GM18502 (cell line): ENCODE results near the gene MAD2L1.
A peak's percentile ranks its signal among the peaks of the same experiment; 100 is the strongest.
"Not testable (repeated sequence)": the region's sequence is repeated elsewhere in the genome, so short reads cannot be mapped to it uniquely, and the experiment has no call there.

Experiments
- ATAC-seq: cut with Tn5 transposase; IDR thresholded peaks from one replicate; pipeline ENCODE4 v1.9.1; 2021; ENCODE audit warnings: mild to moderate bottlenecking; ENCODE audit not compliant: unreplicated experiment, poor library complexity

MAD2L1 gene

GRCh38 chr4:120066517-120067340 lies at the start of gene MAD2L1:
MAD2L1 (minus strand) TSS chr4:120066848; CDS start chr4:120066734, 114 bp downstream.
- peak; percentile 86 for ATAC-seq

- no peak for ATAC-seq
Measured at GRCh38 chr4:120111745-120112144, 45.1 kb upstream of the MAD2L1 start.

GRCh38 chr4:120109406-120109805 lies 42.8 kb upstream of the MAD2L1 start:
- no peak for ATAC-seq

- ATAC-seq: peak; percentile 95
Measured at GRCh38 chr4:120105472-120105871, 38.8 kb upstream of the MAD2L1 start.

GRCh38 chr4:120096508-120097297 lies 30.1 kb upstream of the MAD2L1 start:
- ATAC-seq: no peak

GRCh38 chr4:120088507-120088906 lies 21.9 kb upstream of the MAD2L1 start:
- no peak for ATAC-seq

- not testable (repeated sequence) for ATAC-seq
Measured at GRCh38 chr4:120088066-120088465, 21.4 kb upstream of the MAD2L1 start.

- no peak for ATAC-seq
Measured at GRCh38 chr4:120085705-120086104, 19.1 kb upstream of the MAD2L1 start.

GRCh38 chr4:120084327-120084726 lies 17.7 kb upstream of the MAD2L1 start:
- no peak for ATAC-seq

GRCh38 chr4:120083152-120083551 lies 16.5 kb upstream of the MAD2L1 start:
- ATAC-seq: no peak

- ATAC-seq: no peak
Measured at GRCh38 chr4:120082251-120082650, 15.6 kb upstream of the MAD2L1 start.

- no peak for ATAC-seq
Measured at GRCh38 chr4:120081726-120082125, 15.1 kb upstream of the MAD2L1 start.

GRCh38 chr4:120080533-120080932 lies 13.9 kb upstream of the MAD2L1 start:
- no peak for ATAC-seq

- ATAC-seq: no peak
Measured at GRCh38 chr4:120079839-120080520, 13.3 kb upstream of the MAD2L1 start.

GRCh38 chr4:120078216-120078615 lies 11.6 kb upstream of the MAD2L1 start:
- no peak for ATAC-seq

- ATAC-seq: no peak
Measured at GRCh38 chr4:120071192-120071795, 4.6 kb upstream of the MAD2L1 start.

- no peak for ATAC-seq
Measured at GRCh38 chr4:120070196-120070595, 3.5 kb upstream of the MAD2L1 start.

GRCh38 chr4:120065974-120066516 lies 603 bp downstream of the MAD2L1 start:
- no peak for ATAC-seq

- ATAC-seq: no peak
Measured at GRCh38 chr4:120064887-120065286, 1.8 kb downstream of the MAD2L1 start.

GRCh38 chr4:120063711-120064110 lies 2.9 kb downstream of the MAD2L1 start:
- not testable (repeated sequence) for ATAC-seq
